ENCODE results near the gene PARP9.

Gene PARP9

DNA sequence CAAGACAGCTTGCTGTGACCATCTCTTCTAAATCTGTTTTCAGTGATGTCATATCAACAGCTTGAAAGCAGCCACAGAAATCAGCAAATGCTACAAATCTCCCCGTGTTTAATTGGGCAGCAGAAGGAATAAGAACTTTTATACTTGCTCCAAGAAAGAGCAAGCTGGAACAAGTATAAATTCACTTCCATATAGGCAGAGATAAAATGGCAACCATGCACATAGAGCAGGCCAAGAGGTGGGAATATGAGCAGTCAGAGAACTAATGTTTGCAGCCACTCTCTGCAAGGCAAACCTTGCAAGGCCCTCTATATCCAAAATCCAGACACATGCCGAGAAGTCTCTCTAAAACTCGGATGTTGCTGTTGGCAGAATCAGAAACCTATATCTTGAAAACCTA is 16.0 kb downstream of the PARP9 start:
- TF ChIP-seq REST (IDR thresholded peaks at IDR 0.05; ENCODE audit: insufficient read depth in 1 of 2, low read depth in 2 of 2, low read length in 2 of 2), result no peak
- TF ChIP-seq TAF1 (IDR thresholded peaks at IDR 0.05; ENCODE audit: borderline replicate concordance, insufficient read depth, low read length), result no peak
- TF ChIP-seq POLR2AphosphoS5 (IDR thresholded peaks at IDR 0.05; ENCODE audit: low read depth, low read length), result no peak
- no peak for TF ChIP-seq FOXP2 (optimal IDR thresholded peaks at IDR 0.05; ENCODE audit: borderline replicate concordance, extremely low read depth, extremely low read length, insufficient read depth)
- TF ChIP-seq SIN3A (IDR thresholded peaks at IDR 0.05; ENCODE audit: borderline replicate concordance, insufficient read depth, low read length), result no peak

DNA sequence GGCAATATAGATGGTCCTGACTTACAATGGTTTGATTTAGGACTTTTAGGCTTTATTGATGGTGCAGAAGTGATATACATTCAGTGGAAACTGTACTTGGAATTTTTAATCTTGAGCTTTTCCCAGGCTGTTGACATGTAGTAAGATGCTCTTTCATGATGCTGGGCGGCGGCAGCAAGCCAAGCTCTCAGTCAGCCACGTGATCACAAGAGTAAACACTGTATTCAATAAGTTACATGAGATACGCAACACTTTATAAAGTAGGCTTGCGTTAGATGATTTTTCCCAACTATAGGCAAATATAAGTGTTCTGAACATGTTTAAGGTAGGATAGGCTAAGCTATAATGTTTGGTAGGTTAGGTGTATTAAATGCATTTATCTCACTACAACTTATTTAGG is 17.9 kb downstream of the PARP9 start:
- TF ChIP-seq SIN3A (IDR thresholded peaks at IDR 0.05; ENCODE audit: borderline replicate concordance, insufficient read depth, low read length) (no peak), FOXP2 (optimal IDR thresholded peaks at IDR 0.05; ENCODE audit: borderline replicate concordance, extremely low read depth, extremely low read length, insufficient read depth) (no peak), POLR2AphosphoS5 (IDR thresholded peaks at IDR 0.05; ENCODE audit: low read depth, low read length) (no peak)

DNA sequence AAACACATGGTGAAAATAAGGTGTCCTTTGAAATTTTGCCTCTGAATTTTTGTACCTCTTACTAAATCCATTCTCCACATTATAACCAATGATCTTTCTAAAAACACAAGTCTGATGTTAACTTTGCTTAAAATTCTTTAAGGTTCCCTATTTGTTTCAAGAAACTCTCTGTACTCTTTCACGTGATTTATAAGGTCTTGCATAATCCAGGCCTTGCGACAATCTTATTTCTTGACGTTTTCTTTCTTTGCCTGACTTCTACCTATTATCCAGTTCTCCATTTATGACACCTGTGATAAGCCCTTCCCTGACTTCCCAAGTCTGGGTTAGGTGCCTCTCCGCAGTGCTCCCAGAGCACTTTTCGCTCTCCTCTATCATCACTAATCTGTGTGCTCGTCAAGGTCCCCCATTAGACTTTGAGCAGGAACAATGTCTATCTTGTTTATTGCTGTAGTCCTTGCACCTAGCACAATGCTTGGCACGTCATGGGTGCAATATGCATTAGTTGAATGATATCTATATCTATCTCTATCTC is 25.1 kb downstream of the PARP9 start:
- TF ChIP-seq FOXP2 (optimal IDR thresholded peaks at IDR 0.05; ENCODE audit: borderline replicate concordance, extremely low read depth, extremely low read length, insufficient read depth), result no peak
- no peak for TF ChIP-seq TAF1 (IDR thresholded peaks at IDR 0.05; ENCODE audit: borderline replicate concordance, insufficient read depth, low read length)

DNA sequence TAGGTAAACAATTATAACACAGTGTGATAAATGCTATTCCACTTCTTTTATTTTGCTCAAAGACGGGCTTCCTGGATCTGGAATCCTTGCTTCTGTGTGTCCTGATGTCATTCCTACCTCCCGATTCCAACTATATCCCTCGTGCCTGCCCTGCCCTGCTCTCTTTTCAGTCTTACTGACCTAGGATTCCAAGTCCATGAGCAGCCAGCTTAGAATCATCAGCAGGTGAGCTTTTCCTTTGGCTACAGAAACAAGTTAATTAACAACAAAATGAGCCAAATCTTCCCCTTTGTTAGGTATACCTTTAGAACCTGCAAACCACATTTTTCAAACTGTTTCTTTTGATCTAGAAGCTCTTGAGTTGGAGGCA is 27.5 kb downstream of the PARP9 start:
- TF ChIP-seq REST (IDR thresholded peaks at IDR 0.05; ENCODE audit: insufficient read depth in 1 of 2, low read depth in 2 of 2, low read length in 2 of 2) (no peak), TAF1 (IDR thresholded peaks at IDR 0.05; ENCODE audit: borderline replicate concordance, insufficient read depth, low read length) (no peak), FOXP2 (optimal IDR thresholded peaks at IDR 0.05; ENCODE audit: borderline replicate concordance, extremely low read depth, extremely low read length, insufficient read depth) (no peak), POLR2AphosphoS5 (IDR thresholded peaks at IDR 0.05; ENCODE audit: low read depth, low read length) (no peak), SIN3A (IDR thresholded peaks at IDR 0.05; ENCODE audit: borderline replicate concordance, insufficient read depth, low read length) (no peak)

GRCh38 chr3:122535964-122536631 is 28.0 kb downstream of the PARP9 start:
- no peak for TF ChIP-seq FOXP2 (optimal IDR thresholded peaks at IDR 0.05; ENCODE audit: borderline replicate concordance, extremely low read depth, extremely low read length, insufficient read depth)
- TF ChIP-seq POLR2AphosphoS5 (IDR thresholded peaks at IDR 0.05; ENCODE audit: low read depth, low read length), result no peak
- no peak for TF ChIP-seq TAF1 (IDR thresholded peaks at IDR 0.05; ENCODE audit: borderline replicate concordance, insufficient read depth, low read length)
- TF ChIP-seq REST (IDR thresholded peaks at IDR 0.05; ENCODE audit: insufficient read depth in 1 of 2, low read depth in 2 of 2, low read length in 2 of 2), result no peak
- TF ChIP-seq SIN3A (IDR thresholded peaks at IDR 0.05; ENCODE audit: borderline replicate concordance, insufficient read depth, low read length), result no peak

DNA sequence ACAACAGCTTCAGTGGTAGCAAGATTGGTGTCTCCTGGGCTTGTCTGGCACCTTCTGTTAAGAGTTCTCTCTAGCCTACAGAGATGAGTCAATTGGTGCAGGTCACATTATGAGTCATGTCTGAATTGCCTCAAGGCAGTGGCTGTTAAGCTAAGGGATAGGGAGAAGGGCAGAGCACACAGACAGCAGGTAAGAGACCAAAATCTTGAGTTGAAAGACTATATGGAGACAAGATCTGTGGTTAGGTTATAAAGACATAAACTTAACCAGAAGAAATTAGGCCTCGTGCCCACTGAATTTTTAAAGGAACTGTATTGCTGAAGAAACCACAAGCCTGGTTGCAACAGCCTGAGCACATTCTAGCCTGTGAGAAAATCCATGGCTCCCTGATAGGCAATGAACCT is 30.2 kb downstream of the PARP9 start:
- no peak for TF ChIP-seq POLR2AphosphoS5 (IDR thresholded peaks at IDR 0.05; ENCODE audit: low read depth, low read length)
- no peak for TF ChIP-seq TAF1 (IDR thresholded peaks at IDR 0.05; ENCODE audit: borderline replicate concordance, insufficient read depth, low read length)
- no peak for TF ChIP-seq FOXP2 (optimal IDR thresholded peaks at IDR 0.05; ENCODE audit: borderline replicate concordance, extremely low read depth, extremely low read length, insufficient read depth)
- TF ChIP-seq SIN3A (IDR thresholded peaks at IDR 0.05; ENCODE audit: borderline replicate concordance, insufficient read depth, low read length), result no peak
- TF ChIP-seq REST (IDR thresholded peaks at IDR 0.05; ENCODE audit: insufficient read depth in 1 of 2, low read depth in 2 of 2, low read length in 2 of 2), result no peak
